ENCODE measurements around the gene MTG1. TPM values are rescaled to one million over a fixed set of nuclear protein-coding genes. Genes with fewer than 3 reads are reported as not detected.
A peak's percentile ranks its signal among the peaks of the same experiment; 100 is the strongest.
"Not testable (repeated sequence)": the region's sequence is repeated elsewhere in the genome, so short reads cannot be mapped to it uniquely, and the experiment has no call there.

Gene MTG1
- total RNA-seq, 4 donors from 2014 or later = 24.6 to 32.8 (median 27.1) TPM

DNA sequence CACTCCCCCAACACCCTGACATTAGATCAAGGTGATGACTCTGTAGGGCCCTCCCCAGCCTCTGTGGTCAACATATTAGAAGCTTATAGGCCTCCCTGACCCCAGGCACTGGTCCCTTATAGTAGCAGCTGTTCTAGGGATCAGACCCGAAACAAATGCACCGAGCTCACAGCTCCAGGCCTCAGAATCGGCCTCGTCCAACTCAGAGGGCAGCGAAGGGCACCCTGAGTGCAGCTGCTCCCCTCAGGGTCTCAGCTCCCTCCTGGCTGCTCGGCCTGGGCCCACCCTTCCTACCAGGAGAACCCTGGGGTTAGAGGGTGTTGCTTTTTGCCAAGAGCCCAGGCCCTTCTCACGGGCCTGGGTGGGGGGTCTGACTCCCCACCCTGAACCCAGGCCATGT, 25.8 kb upstream of the MTG1 start:
- no peak for DNase-seq
- Histone ChIP-seq H3K4me3 (no peak overlapping the region), H3K36me3 (peaks cover 21 to 86% (median 28%) of the 10 kb centered on the region in 3 donors), H3K27ac (no peak overlapping the region), H3K27me3 (no peaks in the 10 kb centered on the region), H3K4me1 (peaks cover 9 to 40% (median 11%) of the 10 kb centered on the region in 3 donors), H3K9me3 (no peaks in the 10 kb centered on the region)
- 100% methylated on average over 1 of the region's 7 CpGs; no CpG with 5 or more reads in 1 of the 2 donors for WGBS, 2 donors
- intact Hi-C loops (cut with DNase I) = no loop called here
- no peak for TF ChIP-seq POLR2A (IDR thresholded peaks at IDR 0.05)
- TF ChIP-seq, protein P1, sequence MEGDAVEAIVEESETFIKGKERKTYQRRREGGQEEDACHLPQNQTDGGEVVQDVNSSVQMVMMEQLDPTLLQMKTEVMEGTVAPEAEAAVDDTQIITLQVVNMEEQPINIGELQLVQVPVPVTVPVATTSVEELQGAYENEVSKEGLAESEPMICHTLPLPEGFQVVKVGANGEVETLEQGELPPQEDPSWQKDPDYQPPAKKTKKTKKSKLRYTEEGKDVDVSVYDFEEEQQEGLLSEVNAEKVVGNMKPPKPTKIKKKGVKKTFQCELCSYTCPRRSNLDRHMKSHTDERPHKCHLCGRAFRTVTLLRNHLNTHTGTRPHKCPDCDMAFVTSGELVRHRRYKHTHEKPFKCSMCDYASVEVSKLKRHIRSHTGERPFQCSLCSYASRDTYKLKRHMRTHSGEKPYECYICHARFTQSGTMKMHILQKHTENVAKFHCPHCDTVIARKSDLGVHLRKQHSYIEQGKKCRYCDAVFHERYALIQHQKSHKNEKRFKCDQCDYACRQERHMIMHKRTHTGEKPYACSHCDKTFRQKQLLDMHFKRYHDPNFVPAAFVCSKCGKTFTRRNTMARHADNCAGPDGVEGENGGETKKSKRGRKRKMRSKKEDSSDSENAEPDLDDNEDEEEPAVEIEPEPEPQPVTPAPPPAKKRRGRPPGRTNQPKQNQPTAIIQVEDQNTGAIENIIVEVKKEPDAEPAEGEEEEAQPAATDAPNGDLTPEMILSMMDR (IDR thresholded peaks at IDR 0.05) = no peak

DNA sequence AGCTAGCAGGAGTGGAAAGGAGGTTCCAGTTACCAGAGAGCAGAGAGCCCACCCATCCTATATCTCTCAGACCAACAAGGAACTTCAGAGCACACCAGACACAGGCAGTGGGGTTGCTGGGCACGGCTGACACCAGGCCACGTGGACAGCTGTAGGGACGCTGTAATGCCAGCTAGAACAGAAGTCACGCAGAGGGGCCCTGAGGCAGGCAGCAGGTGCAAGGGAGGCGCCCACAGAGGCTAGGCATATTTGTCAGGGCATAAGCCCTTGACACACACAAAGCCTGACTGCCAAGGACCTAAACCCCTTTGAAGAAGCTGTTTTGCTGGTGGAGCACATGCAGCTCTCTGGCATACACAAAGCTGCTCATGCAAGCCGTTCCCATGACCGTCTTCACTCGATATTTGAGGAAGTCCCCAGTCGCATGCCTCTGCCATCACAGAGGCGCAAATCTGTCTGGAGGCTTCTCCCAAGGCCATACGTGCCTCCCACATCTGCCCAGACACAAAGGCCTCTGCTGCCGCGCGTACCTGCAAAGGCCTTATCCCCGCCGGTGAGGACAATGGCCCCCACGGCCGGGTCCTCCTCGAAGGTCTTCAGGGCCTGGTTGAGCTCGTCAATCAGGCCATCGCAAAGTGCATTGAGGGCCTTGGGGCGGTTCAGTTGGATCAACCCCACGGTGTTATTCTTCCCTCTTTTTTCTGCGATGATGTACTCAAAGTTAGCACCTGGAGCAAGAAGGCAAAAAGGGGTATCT, 23.7 kb upstream of the MTG1 start:
- Histone ChIP-seq H3K27ac (no peak overlapping the region), H3K36me3 (peaks cover 21 to 66% (median 28%) of the 10 kb centered on the region in 3 donors), H3K9me3 (no peaks in the 10 kb centered on the region), H3K4me1 (peaks cover 11 to 38% (median 15%) of the 10 kb centered on the region in 3 donors), H3K4me3 (no peak overlapping the region), H3K27me3 (no peaks in the 10 kb centered on the region)
- TF ChIP-seq POLR2A (IDR thresholded peaks at IDR 0.05) = no peak
- intact Hi-C loops (cut with DNase I) = no loop called here
- no peak for DNase-seq
- 93 to 94% methylated on average over 11 to 15 of the region's 24 CpGs for WGBS, 2 donors

DNA sequence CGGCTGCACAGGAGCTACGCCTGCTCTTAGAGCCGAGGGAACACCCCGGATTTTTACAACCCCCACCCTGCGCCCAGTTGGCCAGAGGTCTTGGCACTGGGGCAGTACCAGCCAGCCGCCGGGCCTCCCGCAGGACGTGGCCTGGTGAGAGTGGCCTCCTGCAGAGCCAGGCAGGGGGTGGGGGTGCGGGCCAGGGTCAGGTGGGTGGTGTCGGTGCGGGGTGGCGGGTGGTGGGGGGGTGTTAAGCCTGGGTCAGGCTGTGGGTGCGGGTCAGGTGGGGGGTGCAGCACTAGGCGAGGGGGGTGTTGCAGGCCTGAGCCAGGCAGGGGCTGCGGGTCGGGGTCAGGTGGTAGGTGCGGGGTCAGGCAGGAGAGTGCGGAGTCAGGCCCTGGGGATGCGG, 21.4 kb upstream of the MTG1 start:
- WGBS, 2 donors = no CpG with 5 or more reads among the region's 20 CpGs
- Histone ChIP-seq H3K27ac (peak overlapping the region in 2 of 4 donors; percentile 88 to 97), H3K27me3 (no peaks in the 10 kb centered on the region), H3K4me1 (peaks cover 12 to 31% (median 12%) of the 10 kb centered on the region in 3 donors), H3K36me3 (peaks cover 10 to 43% (median 14%) of the 10 kb centered on the region in 3 donors), H3K4me3 (peak overlapping the region; percentile 83 to 97 (median 88)), H3K9me3 (no peaks in the 10 kb centered on the region)
- DNase-seq = no peak
- TF ChIP-seq, protein P1 (IDR thresholded peaks at IDR 0.05) = no peak
- TF ChIP-seq POLR2A (IDR thresholded peaks at IDR 0.05) = no peak
- intact Hi-C loops (cut with DNase I) = no loop called here

DNA sequence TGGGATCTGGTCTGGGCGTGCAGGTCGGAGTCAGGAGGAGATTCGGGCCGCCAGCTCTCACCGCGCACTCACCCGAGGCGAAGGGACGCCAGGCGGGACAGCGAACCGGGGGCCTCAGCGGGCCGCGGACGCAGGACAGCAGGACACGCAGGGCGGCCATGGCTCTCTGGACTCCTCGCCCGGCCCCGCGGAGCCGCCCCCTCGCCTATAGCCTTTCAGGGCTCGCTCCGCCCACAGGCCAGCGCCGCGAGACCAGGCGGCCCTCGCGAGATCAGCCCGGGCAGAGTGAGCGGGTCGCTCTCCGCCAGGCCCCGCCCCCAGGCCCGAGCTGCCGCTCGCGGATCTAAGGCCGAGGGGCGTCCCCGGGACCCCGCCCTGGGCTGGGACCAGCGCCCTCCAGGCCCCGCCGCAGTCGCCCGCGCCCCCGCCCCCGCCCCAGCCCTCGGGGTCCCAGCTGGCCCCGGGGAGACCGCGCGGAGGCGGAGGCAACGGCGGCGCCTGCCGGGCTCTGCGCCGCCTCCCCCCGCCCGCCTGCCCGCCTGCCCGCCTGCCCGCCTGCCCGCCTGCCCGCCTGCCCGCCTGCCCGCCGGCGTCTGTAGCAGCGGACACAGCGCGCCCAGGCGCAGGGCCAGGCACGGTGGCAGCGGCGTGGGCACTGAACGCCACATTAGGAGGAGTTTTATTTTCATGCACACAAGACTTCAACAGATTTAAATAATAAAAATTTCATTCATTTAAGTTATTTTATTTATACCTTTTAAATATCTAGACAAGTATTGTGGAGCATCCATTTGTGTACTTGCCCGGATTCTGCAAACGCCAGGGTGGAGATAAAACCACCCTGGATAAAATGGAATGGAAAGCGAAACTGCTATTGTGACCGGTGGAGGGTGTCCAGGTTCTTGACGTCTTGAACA, 20.5 kb upstream of the MTG1 start, which contains the start of gene ECHS1:
ECHS1 (minus strand) TSS at position 181 of the 917 bp plus-strand sequence; CDS start at position 160, 21 bp downstream.
- peak within 1 kb of the TSS; percentile 88 to 99 (median 96) for H3K27ac ChIP-seq
- H3K4me1 ChIP-seq = peaks cover 18 to 38% (median 20%) of the 10 kb centered on the region in 3 donors
- H3K27me3 ChIP-seq = no peaks in the 10 kb centered on the region
- H3K36me3 ChIP-seq = peaks cover 10 to 33% (median 10%) of the 10 kb centered on the region in 3 donors
- intact Hi-C loops (cut with DNase I) = no loop called here
- no peaks in the 10 kb centered on the region for H3K9me3 ChIP-seq
- WGBS, 2 donors = 1 to 4% methylated on average over 5 to 21 of the region's 89 CpGs
- peak; percentile 83 for DNase-seq
- TF ChIP-seq, protein P1 (IDR thresholded peaks at IDR 0.05) = no peak
- peak in 2 of 4 donors; percentile 55 to 63 for TF ChIP-seq POLR2A (IDR thresholded peaks at IDR 0.05)
- H3K4me3 ChIP-seq = peak within 1 kb of the TSS; percentile 83 to 97 (median 88)

DNA sequence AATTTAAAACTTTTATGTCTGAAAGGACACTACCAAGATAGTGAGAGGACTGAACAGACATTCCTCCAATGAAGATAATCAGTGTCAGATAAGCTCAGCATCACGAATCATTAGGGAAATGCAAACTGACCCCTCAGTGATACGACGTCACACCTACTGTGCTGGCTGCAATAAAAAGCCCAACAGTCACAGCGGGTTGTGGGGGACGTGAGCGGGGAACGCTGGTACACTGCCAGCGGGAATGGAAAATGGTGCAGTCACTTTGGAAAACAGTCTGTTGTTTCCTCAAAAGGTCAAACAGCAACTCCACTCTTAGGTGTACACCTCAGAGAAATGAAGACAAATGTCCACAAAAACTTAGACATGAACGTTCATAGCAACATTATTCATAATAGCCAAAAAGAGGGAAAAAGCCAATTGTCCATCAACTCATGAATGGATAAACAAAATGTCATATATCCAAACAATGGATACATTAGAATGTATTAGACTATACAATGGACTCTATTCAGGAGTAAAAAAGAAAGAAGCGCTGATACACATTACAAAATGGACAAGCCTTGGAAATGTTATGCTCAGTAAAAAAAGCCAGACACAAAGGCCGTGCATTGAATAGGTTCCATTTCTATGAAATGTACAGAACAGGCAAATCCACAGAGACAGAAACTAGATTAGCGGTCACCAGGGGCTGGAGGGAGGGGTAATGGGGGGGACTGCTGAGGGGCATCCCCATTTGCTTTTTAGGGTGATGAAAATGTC, 18.4 kb upstream of the MTG1 start:
- peaks cover 0 to 12% (median 0%) of the 10 kb centered on the region in 3 donors for H3K36me3 ChIP-seq
- WGBS, 2 donors = 78% methylated on average over 12 of the region's 12 CpGs
- DNase-seq = no peak
- intact Hi-C loops (cut with DNase I) = no loop called here
- H3K27me3 ChIP-seq = no peaks in the 10 kb centered on the region
- no peak overlapping the region for H3K27ac ChIP-seq
- peaks cover 27 to 49% (median 32%) of the 10 kb centered on the region in 3 donors for H3K4me1 ChIP-seq
- TF ChIP-seq, protein P1 (IDR thresholded peaks at IDR 0.05) = no peak
- TF ChIP-seq POLR2A (IDR thresholded peaks at IDR 0.05) = no peak
- no peaks in the 10 kb centered on the region for H3K9me3 ChIP-seq
- no peak overlapping the region for H3K4me3 ChIP-seq

DNA sequence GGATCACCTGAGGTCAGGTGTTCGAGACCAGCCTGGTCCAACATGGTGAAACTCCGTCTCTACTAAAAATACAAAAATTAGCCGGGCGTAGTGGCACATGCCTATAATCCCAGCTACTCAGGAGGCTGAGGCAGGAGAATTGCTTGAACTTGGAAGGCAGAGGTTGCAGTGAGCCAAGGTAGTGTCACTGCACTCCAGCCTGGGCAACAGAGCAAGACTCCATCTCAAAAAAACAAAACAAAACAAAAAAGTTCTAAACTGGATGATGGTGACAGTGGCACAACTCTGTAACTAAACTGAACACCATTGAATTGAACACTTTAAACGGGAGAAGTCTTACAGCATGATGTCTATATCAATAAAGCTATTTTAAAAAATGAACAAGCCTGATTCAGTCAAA, 17.8 kb upstream of the MTG1 start:
- not testable (repeated sequence) for H3K27ac ChIP-seq

More for the DNA sequence above, 17.8 kb upstream of the MTG1 start:
- H3K9me3 ChIP-seq; DNase-seq; H3K27me3 ChIP-seq; H3K4me3 ChIP-seq; intact Hi-C loops (cut with DNase I); H3K36me3 ChIP-seq: not testable (repeated sequence)
- H3K4me1 ChIP-seq = peaks cover 27 to 56% (median 38%) of the 10 kb centered on the region in 3 donors
- 91% methylated on average over 5 of the region's 5 CpGs for WGBS, 2 donors

Data from esophagus squamous epithelium (tissue), 5 donors.